Measurements from ENCODE around the gene GIN1. TPM values are rescaled to one million over a fixed set of nuclear protein-coding genes. Genes with fewer than 3 reads are reported as not detected.

GIN1 gene
- total RNA-seq, 1 donor from 2014 or later: 11.5 TPM

GRCh38 chr5:103132684-103133083 lies 12.7 kb upstream of the GIN1 start:
- Histone ChIP-seq H3K4me1 (ENCODE audit: control insufficient read depth in 3 of 3, insufficient read depth in 3 of 3, low read length in 3 of 3) (no peaks in the 10 kb centered on the region), H3K9ac (ENCODE audit: low read depth in 1 of 3, low read length in 3 of 3) (no peak overlapping the region), H3K27me3 (ENCODE audit: control insufficient read depth in 3 of 3, insufficient read depth in 3 of 3, low read length in 3 of 3) (no peaks in the 10 kb centered on the region), H3K27ac (ENCODE audit: low read depth, low read length) (no peak overlapping the region), H3K4me3 (ENCODE audit: low read length in 3 of 3) (no peak overlapping the region), H3K36me3 (ENCODE audit: control insufficient read depth in 3 of 3, insufficient read depth in 3 of 3, low read length in 3 of 3) (peaks cover 0 to 5% (median 0%) of the 10 kb centered on the region in 3 donors), H3K9me3 (ENCODE audit: control insufficient read depth in 3 of 3, low read length in 3 of 3) (no peaks in the 10 kb centered on the region)

DNA sequence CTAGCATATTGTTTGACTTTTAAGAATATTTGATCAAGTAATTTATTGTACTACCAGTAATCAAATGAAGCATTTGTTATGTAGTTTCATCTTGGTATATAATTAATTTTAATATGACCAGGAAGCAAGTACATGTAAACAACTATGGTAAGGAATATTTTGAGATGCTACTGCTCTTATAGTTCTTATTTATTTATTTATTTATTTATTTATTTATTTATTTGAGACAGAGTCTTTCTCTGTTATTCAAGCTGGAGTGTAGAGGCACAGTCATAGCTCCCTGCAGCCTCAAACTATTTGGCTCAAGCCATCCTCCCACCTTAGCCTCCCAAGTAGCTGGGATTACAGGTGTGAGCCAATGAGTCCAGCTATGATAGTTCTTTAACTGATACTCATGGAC lies 8.3 kb upstream of the GIN1 start:
- no peaks in the 10 kb centered on the region for H3K27me3 ChIP-seq (ENCODE audit: control insufficient read depth in 3 of 3, insufficient read depth in 3 of 3, low read length in 3 of 3)

DNA sequence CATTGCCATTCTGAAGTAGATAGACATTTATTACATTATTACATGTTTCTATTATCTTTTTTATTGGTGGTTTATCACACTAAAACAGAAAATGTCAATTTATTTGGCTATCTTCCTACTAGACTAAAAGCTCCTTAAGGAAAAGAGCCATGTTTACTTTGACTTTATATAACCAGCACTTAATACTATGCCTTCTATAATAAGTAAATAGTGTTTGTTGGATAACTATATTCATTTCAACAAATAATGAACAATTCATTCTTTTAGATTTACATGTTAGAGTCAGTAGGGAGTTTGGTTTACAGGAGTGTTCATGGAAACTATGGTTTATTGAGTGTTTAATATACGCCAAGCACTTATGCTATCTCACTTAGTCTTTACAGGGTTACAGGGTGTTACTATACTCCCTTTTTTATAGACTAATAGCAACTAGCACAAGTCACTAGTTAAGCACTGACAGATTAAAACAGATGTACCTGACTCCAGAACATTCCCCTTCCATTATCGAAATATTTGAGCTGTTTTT lies 7.4 kb upstream of the GIN1 start:
- Histone ChIP-seq H3K27ac (ENCODE audit: low read depth, low read length) (no peak overlapping the region), H3K27me3 (ENCODE audit: control insufficient read depth in 3 of 3, insufficient read depth in 3 of 3, low read length in 3 of 3) (no peaks in the 10 kb centered on the region), H3K4me1 (ENCODE audit: control insufficient read depth in 3 of 3, insufficient read depth in 3 of 3, low read length in 3 of 3) (peaks cover 0 to under 1% (median 0%) of the 10 kb centered on the region in 3 donors), H3K9me3 (ENCODE audit: control insufficient read depth in 3 of 3, low read length in 3 of 3) (no peaks in the 10 kb centered on the region), H3K36me3 (ENCODE audit: control insufficient read depth in 3 of 3, insufficient read depth in 3 of 3, low read length in 3 of 3) (no peaks in the 10 kb centered on the region), H3K9ac (ENCODE audit: low read depth in 1 of 3, low read length in 3 of 3) (no peak overlapping the region), H3K4me3 (ENCODE audit: low read length in 3 of 3) (no peak overlapping the region)

More for the DNA sequence above, 8.3 kb upstream of the GIN1 start:
- Histone ChIP-seq H3K4me3 (ENCODE audit: low read length in 3 of 3) (no peak overlapping the region), H3K27ac (ENCODE audit: low read depth, low read length) (no peak overlapping the region), H3K9me3 (ENCODE audit: control insufficient read depth in 3 of 3, low read length in 3 of 3) (no peaks in the 10 kb centered on the region), H3K9ac (ENCODE audit: low read depth in 1 of 3, low read length in 3 of 3) (no peak overlapping the region), H3K36me3 (ENCODE audit: control insufficient read depth in 3 of 3, insufficient read depth in 3 of 3, low read length in 3 of 3) (no peaks in the 10 kb centered on the region), H3K4me1 (ENCODE audit: control insufficient read depth in 3 of 3, insufficient read depth in 3 of 3, low read length in 3 of 3) (no peaks in the 10 kb centered on the region)

GRCh38 chr5:103126557-103126956 lies 6.6 kb upstream of the GIN1 start:
- H3K27ac ChIP-seq (ENCODE audit: low read depth, low read length): no peak overlapping the region
- H3K9ac ChIP-seq (ENCODE audit: low read depth in 1 of 3, low read length in 3 of 3): no peak overlapping the region
- no peaks in the 10 kb centered on the region for H3K27me3 ChIP-seq (ENCODE audit: control insufficient read depth in 3 of 3, insufficient read depth in 3 of 3, low read length in 3 of 3)
- H3K9me3 ChIP-seq (ENCODE audit: control insufficient read depth in 3 of 3, low read length in 3 of 3): no peaks in the 10 kb centered on the region
- no peak overlapping the region for H3K4me3 ChIP-seq (ENCODE audit: low read length in 3 of 3)
- H3K36me3 ChIP-seq (ENCODE audit: control insufficient read depth in 3 of 3, insufficient read depth in 3 of 3, low read length in 3 of 3): no peaks in the 10 kb centered on the region
- peaks cover 0 to 2% (median 0%) of the 10 kb centered on the region in 3 donors for H3K4me1 ChIP-seq (ENCODE audit: control insufficient read depth in 3 of 3, insufficient read depth in 3 of 3, low read length in 3 of 3)

DNA sequence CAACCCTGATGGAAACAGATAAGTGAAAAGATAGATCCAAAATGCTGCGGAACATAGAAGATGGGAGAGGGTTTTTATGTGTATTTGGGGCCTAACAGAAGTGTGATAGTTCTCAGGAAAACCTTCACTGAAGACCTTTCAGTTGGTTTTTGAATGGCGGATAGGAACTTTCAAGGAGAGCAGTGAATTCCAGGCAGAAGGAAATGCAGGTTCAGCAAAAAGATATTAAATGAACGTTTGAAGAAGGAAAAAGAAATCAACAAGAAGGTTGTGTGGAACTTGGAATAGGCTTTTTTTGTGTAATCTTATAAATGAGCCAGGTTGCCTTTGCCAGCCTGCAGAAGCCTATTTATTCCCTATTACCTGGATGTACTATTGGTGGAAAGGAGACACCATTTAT lies 2.3 kb upstream of the GIN1 start:
- H3K4me1 ChIP-seq (ENCODE audit: control insufficient read depth in 3 of 3, insufficient read depth in 3 of 3, low read length in 3 of 3): peaks cover 4 to 17% (median 5%) of the 10 kb centered on the region in 3 donors
- H3K9ac ChIP-seq (ENCODE audit: low read depth in 1 of 3, low read length in 3 of 3): no peak overlapping the region
- H3K27me3 ChIP-seq (ENCODE audit: control insufficient read depth in 3 of 3, insufficient read depth in 3 of 3, low read length in 3 of 3): no peaks in the 10 kb centered on the region
- no peaks in the 10 kb centered on the region for H3K36me3 ChIP-seq (ENCODE audit: control insufficient read depth in 3 of 3, insufficient read depth in 3 of 3, low read length in 3 of 3)
- H3K9me3 ChIP-seq (ENCODE audit: control insufficient read depth in 3 of 3, low read length in 3 of 3): no peaks in the 10 kb centered on the region
- no peak overlapping the region for H3K27ac ChIP-seq (ENCODE audit: low read depth, low read length)
- no peak overlapping the region for H3K4me3 ChIP-seq (ENCODE audit: low read length in 3 of 3)

- Histone ChIP-seq H3K36me3 (ENCODE audit: control insufficient read depth in 3 of 3, insufficient read depth in 3 of 3, low read length in 3 of 3) (no peaks in the 10 kb centered on the region), H3K9ac (ENCODE audit: low read depth in 1 of 3, low read length in 3 of 3) (peak overlapping the region; percentile 87 to 99 (median 96)), H3K27me3 (ENCODE audit: control insufficient read depth in 3 of 3, insufficient read depth in 3 of 3, low read length in 3 of 3) (no peaks in the 10 kb centered on the region), H3K4me3 (ENCODE audit: low read length in 3 of 3) (peak overlapping the region; percentile 97 to 99 (median 98)), H3K9me3 (ENCODE audit: control insufficient read depth in 3 of 3, low read length in 3 of 3) (no peaks in the 10 kb centered on the region), H3K4me1 (ENCODE audit: control insufficient read depth in 3 of 3, insufficient read depth in 3 of 3, low read length in 3 of 3) (peaks cover 4 to 17% (median 5%) of the 10 kb centered on the region in 3 donors), H3K27ac (ENCODE audit: low read depth, low read length) (peak overlapping the region; percentile 96)
These were observed 766 bp upstream of the GIN1 start for GRCh38 chr5:103120607-103121200.

- no peaks in the 10 kb centered on the region for H3K36me3 ChIP-seq (ENCODE audit: control insufficient read depth in 3 of 3, insufficient read depth in 3 of 3, low read length in 3 of 3)
- H3K4me1 ChIP-seq (ENCODE audit: control insufficient read depth in 3 of 3, insufficient read depth in 3 of 3, low read length in 3 of 3): peaks cover 4 to 17% (median 5%) of the 10 kb centered on the region in 3 donors
- H3K27ac ChIP-seq (ENCODE audit: low read depth, low read length): peak overlapping the region; percentile 96
- H3K4me3 ChIP-seq (ENCODE audit: low read length in 3 of 3): peak overlapping the region; percentile 97 to 99 (median 98)
- peak overlapping the region; percentile 87 to 99 (median 96) for H3K9ac ChIP-seq (ENCODE audit: low read depth in 1 of 3, low read length in 3 of 3)
- no peaks in the 10 kb centered on the region for H3K27me3 ChIP-seq (ENCODE audit: control insufficient read depth in 3 of 3, insufficient read depth in 3 of 3, low read length in 3 of 3)
- H3K9me3 ChIP-seq (ENCODE audit: control insufficient read depth in 3 of 3, low read length in 3 of 3): no peaks in the 10 kb centered on the region
These were observed 721 bp downstream of the GIN1 start for GRCh38 chr5:103119070-103119764.

- Histone ChIP-seq H3K27ac (ENCODE audit: low read depth, low read length) (no peak overlapping the region), H3K9me3 (ENCODE audit: control insufficient read depth in 3 of 3, low read length in 3 of 3) (no peaks in the 10 kb centered on the region), H3K4me3 (ENCODE audit: low read length in 3 of 3) (no peak overlapping the region), H3K9ac (ENCODE audit: low read depth in 1 of 3, low read length in 3 of 3) (no peak overlapping the region), H3K27me3 (ENCODE audit: control insufficient read depth in 3 of 3, insufficient read depth in 3 of 3, low read length in 3 of 3) (no peaks in the 10 kb centered on the region), H3K4me1 (ENCODE audit: control insufficient read depth in 3 of 3, insufficient read depth in 3 of 3, low read length in 3 of 3) (peaks cover 4 to 17% (median 5%) of the 10 kb centered on the region in 3 donors), H3K36me3 (ENCODE audit: control insufficient read depth in 3 of 3, insufficient read depth in 3 of 3, low read length in 3 of 3) (no peaks in the 10 kb centered on the region)
These were observed 2.4 kb downstream of the GIN1 start for GRCh38 chr5:103117471-103117991.

DNA sequence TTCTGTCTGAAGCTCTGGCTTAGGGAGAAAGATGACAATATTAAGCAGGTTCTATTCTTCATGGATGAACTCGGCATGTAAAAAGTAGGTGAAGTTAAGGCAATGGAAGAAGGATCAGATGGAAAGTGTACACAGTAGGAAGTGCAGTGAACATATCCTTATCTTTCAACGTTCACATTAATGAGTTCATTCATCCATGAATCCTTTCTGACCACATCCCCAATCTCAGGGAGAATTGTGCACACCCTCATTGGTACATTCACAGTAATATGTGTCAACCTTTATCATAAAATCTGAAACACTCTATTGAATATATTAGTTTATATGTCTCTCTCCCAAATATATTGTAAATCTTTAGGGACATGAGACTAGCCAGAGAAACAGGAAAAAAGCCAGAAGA lies 5.5 kb downstream of the GIN1 start:
- H3K4me1 ChIP-seq (ENCODE audit: control insufficient read depth in 3 of 3, insufficient read depth in 3 of 3, low read length in 3 of 3): peaks cover 0 to 9% (median 0%) of the 10 kb centered on the region in 3 donors
- H3K27me3 ChIP-seq (ENCODE audit: control insufficient read depth in 3 of 3, insufficient read depth in 3 of 3, low read length in 3 of 3): no peaks in the 10 kb centered on the region
- H3K9me3 ChIP-seq (ENCODE audit: control insufficient read depth in 3 of 3, low read length in 3 of 3): no peaks in the 10 kb centered on the region
- H3K27ac ChIP-seq (ENCODE audit: low read depth, low read length): no peak overlapping the region
- H3K9ac ChIP-seq (ENCODE audit: low read depth in 1 of 3, low read length in 3 of 3): no peak overlapping the region
- H3K36me3 ChIP-seq (ENCODE audit: control insufficient read depth in 3 of 3, insufficient read depth in 3 of 3, low read length in 3 of 3): no peaks in the 10 kb centered on the region
- H3K4me3 ChIP-seq (ENCODE audit: low read length in 3 of 3): no peak overlapping the region

DNA sequence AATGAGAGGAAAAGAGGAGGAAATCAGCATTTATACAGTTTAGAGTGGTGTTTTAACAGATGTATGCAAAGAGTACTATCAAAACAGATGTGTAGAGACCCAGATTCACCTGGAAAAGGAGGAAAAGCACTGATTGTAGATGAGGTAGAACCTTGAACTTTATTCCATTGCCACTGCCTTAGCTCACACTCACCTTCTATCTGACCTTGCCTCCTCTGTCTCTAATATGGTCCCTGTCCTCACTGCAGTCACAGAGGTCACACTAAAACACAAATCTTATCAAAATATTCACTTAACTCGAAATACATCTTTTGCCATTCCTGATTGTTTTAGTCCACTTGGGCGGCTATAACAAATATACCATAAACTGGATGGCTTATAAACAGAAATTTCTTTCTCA lies 7.0 kb downstream of the GIN1 start:
- Histone ChIP-seq H3K27me3 (ENCODE audit: control insufficient read depth in 3 of 3, insufficient read depth in 3 of 3, low read length in 3 of 3) (no peaks in the 10 kb centered on the region), H3K36me3 (ENCODE audit: control insufficient read depth in 3 of 3, insufficient read depth in 3 of 3, low read length in 3 of 3) (no peaks in the 10 kb centered on the region), H3K9me3 (ENCODE audit: control insufficient read depth in 3 of 3, low read length in 3 of 3) (no peaks in the 10 kb centered on the region), H3K9ac (ENCODE audit: low read depth in 1 of 3, low read length in 3 of 3) (no peak overlapping the region), H3K4me1 (ENCODE audit: control insufficient read depth in 3 of 3, insufficient read depth in 3 of 3, low read length in 3 of 3) (no peaks in the 10 kb centered on the region), H3K27ac (ENCODE audit: low read depth, low read length) (no peak overlapping the region), H3K4me3 (ENCODE audit: low read length in 3 of 3) (no peak overlapping the region)
